MG63 (cell line): ENCODE results near the gene FTO. TPM values are rescaled to one million over a fixed set of nuclear protein-coding genes. Genes with fewer than 3 reads are reported as not detected.

Experiments
- DNase-seq: peaks from one replicate; pipeline ENCODE4 v3.0.0-alpha.2; 2020
- H3K27me3 ChIP-seq: fragments of 250-450 bp; sonication (Bioruptor Pico); 2 replicates; pipeline ENCODE4 v1.5.1; 2020; ENCODE audit warnings: mild to moderate bottlenecking, moderate library complexity
- H3K36me3 ChIP-seq: fragments of 250-450 bp; sonication (Bioruptor Pico); 2 replicates; pipeline ENCODE4 v1.5.1; 2020; ENCODE audit warnings: mild to moderate bottlenecking, moderate library complexity
- H3K4me3 ChIP-seq: fragments of 250-450 bp; sonication (Bioruptor Pico); 2 replicates; pipeline ENCODE4 v1.5.1; 2020; ENCODE audit warnings: mild to moderate bottlenecking, moderate library complexity
- H3K9me3 ChIP-seq: fragments of 250-450 bp; sonication (Bioruptor Pico); 2 replicates; pipeline ENCODE4 v1.5.1; 2020; ENCODE audit warnings: mild to moderate bottlenecking, moderate library complexity
- total RNA-seq: library from RNA; depleted of rRNA; stranded (reverse); fragments of >200 nt; shearing (Covaris generic); gene quantifications from 2 replicates; pipeline ENCODE4 v1.2.3, GENCODE V29; 2014; ENCODE audit warnings: low replicate concordance

The FTO gene
- total RNA-seq, 1 experiment from 2014 or later: 88.6 TPM

GRCh38 chr16:53766304-53767016, 62.5 kb downstream of the FTO start:
- peak; percentile 60 for DNase-seq
- H3K4me3 ChIP-seq: no peak overlapping the region
- H3K9me3 ChIP-seq: no peaks in the 10 kb centered on the region
- H3K36me3 ChIP-seq: peaks cover 5% of the 10 kb centered on the region; the same call in 1 of the 2 replicates
- H3K27me3 ChIP-seq: no peaks in the 10 kb centered on the region

GRCh38 chr16:53768167-53768566, 64.2 kb downstream of the FTO start:
- Histone ChIP-seq H3K27me3 (no peaks in the 10 kb centered on the region), H3K9me3 (no peaks in the 10 kb centered on the region), H3K4me3 (no peak overlapping the region), H3K36me3 (peaks cover 5% of the 10 kb centered on the region; the same call in 1 of the 2 replicates)
- DNase-seq: no peak

- Histone ChIP-seq H3K36me3 (peaks cover 5% of the 10 kb centered on the region; the same call in 1 of the 2 replicates), H3K9me3 (no peaks in the 10 kb centered on the region), H3K27me3 (no peaks in the 10 kb centered on the region), H3K4me3 (no peak overlapping the region)
- DNase-seq: peak; percentile 90
Observed at GRCh38 chr16:53768593-53768992, 64.6 kb downstream of the FTO start.

GRCh38 chr16:53769185-53769584, 65.2 kb downstream of the FTO start:
- no peaks in the 10 kb centered on the region for H3K9me3 ChIP-seq
- H3K36me3 ChIP-seq: peaks cover 5% of the 10 kb centered on the region; the same call in 1 of the 2 replicates
- H3K4me3 ChIP-seq: no peak overlapping the region
- DNase-seq: no peak
- no peaks in the 10 kb centered on the region for H3K27me3 ChIP-seq

- Histone ChIP-seq H3K36me3 (peaks cover 5% of the 10 kb centered on the region; the same call in 1 of the 2 replicates), H3K9me3 (no peaks in the 10 kb centered on the region)
Observed at GRCh38 chr16:53769787-53770186, 65.8 kb downstream of the FTO start.

GRCh38 chr16:53770641-53771040, 66.7 kb downstream of the FTO start:
- Histone ChIP-seq H3K4me3 (no peak overlapping the region), H3K27me3 (no peaks in the 10 kb centered on the region), H3K9me3 (no peaks in the 10 kb centered on the region), H3K36me3 (peaks cover 5% of the 10 kb centered on the region; the same call in 1 of the 2 replicates)
- no peak for DNase-seq

More at GRCh38 chr16:53769787-53770186, 65.8 kb downstream of the FTO start:
- H3K4me3 ChIP-seq: no peak overlapping the region
- no peak for DNase-seq
- H3K27me3 ChIP-seq: no peaks in the 10 kb centered on the region

GRCh38 chr16:53771655-53772497, 67.9 kb downstream of the FTO start:
- no peaks in the 10 kb centered on the region; the same call in 1 of the 2 replicates for H3K36me3 ChIP-seq
- no peaks in the 10 kb centered on the region for H3K9me3 ChIP-seq
- no peak overlapping the region for H3K4me3 ChIP-seq
- DNase-seq: no peak
- no peaks in the 10 kb centered on the region for H3K27me3 ChIP-seq

GRCh38 chr16:53773150-53773846, 69.3 kb downstream of the FTO start:
- Histone ChIP-seq H3K4me3 (no peak overlapping the region), H3K27me3 (no peaks in the 10 kb centered on the region), H3K36me3 (no peaks in the 10 kb centered on the region; the same call in 1 of the 2 replicates), H3K9me3 (no peaks in the 10 kb centered on the region)
- DNase-seq: peak; percentile 72

GRCh38 chr16:53773881-53774280, 69.9 kb downstream of the FTO start:
- Histone ChIP-seq H3K9me3 (no peaks in the 10 kb centered on the region), H3K36me3 (no peaks in the 10 kb centered on the region; the same call in 1 of the 2 replicates), H3K27me3 (no peaks in the 10 kb centered on the region), H3K4me3 (no peak overlapping the region)
- no peak for DNase-seq

GRCh38 chr16:53775106-53775820, 71.3 kb downstream of the FTO start:
- Histone ChIP-seq H3K36me3 (no peaks in the 10 kb centered on the region; the same call in 1 of the 2 replicates), H3K9me3 (no peaks in the 10 kb centered on the region), H3K4me3 (no peak overlapping the region), H3K27me3 (no peaks in the 10 kb centered on the region)
- DNase-seq: no peak

- Histone ChIP-seq H3K9me3 (no peaks in the 10 kb centered on the region), H3K36me3 (no peaks in the 10 kb centered on the region; the same call in 1 of the 2 replicates), H3K27me3 (no peaks in the 10 kb centered on the region), H3K4me3 (no peak overlapping the region)
- DNase-seq: peak; percentile 99
Observed at GRCh38 chr16:53775821-53776431, 72.0 kb downstream of the FTO start.

GRCh38 chr16:53779186-53779585, 75.2 kb downstream of the FTO start:
- DNase-seq: no peak
- no peaks in the 10 kb centered on the region; the same call in 1 of the 2 replicates for H3K36me3 ChIP-seq
- H3K9me3 ChIP-seq: no peaks in the 10 kb centered on the region
- H3K4me3 ChIP-seq: no peak overlapping the region
- H3K27me3 ChIP-seq: no peaks in the 10 kb centered on the region

GRCh38 chr16:53780051-53780450, 76.1 kb downstream of the FTO start:
- DNase-seq: no peak

GRCh38 chr16:53781023-53781605, 77.2 kb downstream of the FTO start:
- peak; percentile 39 for DNase-seq
- no peaks in the 10 kb centered on the region for H3K27me3 ChIP-seq
- H3K36me3 ChIP-seq: no peaks in the 10 kb centered on the region; the same call in 1 of the 2 replicates
- H3K9me3 ChIP-seq: no peaks in the 10 kb centered on the region
- no peak overlapping the region for H3K4me3 ChIP-seq

More at GRCh38 chr16:53780051-53780450, 76.1 kb downstream of the FTO start:
- Histone ChIP-seq H3K27me3 (no peaks in the 10 kb centered on the region), H3K4me3 (no peak overlapping the region), H3K9me3 (no peaks in the 10 kb centered on the region), H3K36me3 (no peaks in the 10 kb centered on the region; the same call in 1 of the 2 replicates)

GRCh38 chr16:53782148-53782547, 78.2 kb downstream of the FTO start:
- Histone ChIP-seq H3K9me3 (no peaks in the 10 kb centered on the region; the same call in 1 of the 2 replicates), H3K36me3 (peaks cover under 1% of the 10 kb centered on the region), H3K4me3 (no peak overlapping the region), H3K27me3 (no peaks in the 10 kb centered on the region)
- no peak for DNase-seq
